MM.1S (cell line): Measurements from ENCODE around the gene LRRC8C.

Experiments
- EZH2 ChIP-seq: fragments of 300-600 bp; sonication (generic); optimal IDR thresholded peaks from 2 replicates; pipeline ENCODE3; 2017; ENCODE audit warnings: low read depth, mild to moderate bottlenecking, antibody characterized with exemption, low read length, mixed read lengths
- EZH2phosphoT487 ChIP-seq: fragments of 300-600 bp; sonication (generic); IDR thresholded peaks from 2 replicates; pipeline ENCODE4 v1.6.1; 2018; ENCODE audit warnings: antibody characterized with exemption, low read length
- TF ChIP-seq, protein P1 (sequence below): fragments of 300-600 bp; sonication (generic); IDR thresholded peaks from 2 replicates; pipeline ENCODE4 v1.5.1; 2016; ENCODE audit warnings: antibody characterized with exemption, low read length, mixed read lengths

DNA sequence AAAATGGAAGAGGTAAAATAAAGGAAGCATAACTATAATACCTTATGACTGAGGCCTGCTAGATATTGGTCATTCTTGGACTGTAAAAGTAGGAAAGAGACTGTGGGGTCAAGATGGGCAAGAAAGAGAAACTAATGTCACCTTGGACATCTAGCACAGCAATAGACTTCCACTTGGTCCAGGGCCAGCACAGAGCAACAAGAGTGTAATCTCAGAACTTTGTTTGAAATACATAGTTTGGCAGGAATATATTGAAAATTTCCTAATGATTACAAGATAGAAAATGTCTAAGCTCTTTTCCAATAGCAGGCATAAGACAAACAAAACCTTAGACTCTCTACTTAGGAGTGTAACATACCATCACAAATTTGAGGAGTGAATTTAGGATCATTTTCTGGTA is 4.6 kb downstream of the LRRC8C start:
- TF ChIP-seq, protein P1, sequence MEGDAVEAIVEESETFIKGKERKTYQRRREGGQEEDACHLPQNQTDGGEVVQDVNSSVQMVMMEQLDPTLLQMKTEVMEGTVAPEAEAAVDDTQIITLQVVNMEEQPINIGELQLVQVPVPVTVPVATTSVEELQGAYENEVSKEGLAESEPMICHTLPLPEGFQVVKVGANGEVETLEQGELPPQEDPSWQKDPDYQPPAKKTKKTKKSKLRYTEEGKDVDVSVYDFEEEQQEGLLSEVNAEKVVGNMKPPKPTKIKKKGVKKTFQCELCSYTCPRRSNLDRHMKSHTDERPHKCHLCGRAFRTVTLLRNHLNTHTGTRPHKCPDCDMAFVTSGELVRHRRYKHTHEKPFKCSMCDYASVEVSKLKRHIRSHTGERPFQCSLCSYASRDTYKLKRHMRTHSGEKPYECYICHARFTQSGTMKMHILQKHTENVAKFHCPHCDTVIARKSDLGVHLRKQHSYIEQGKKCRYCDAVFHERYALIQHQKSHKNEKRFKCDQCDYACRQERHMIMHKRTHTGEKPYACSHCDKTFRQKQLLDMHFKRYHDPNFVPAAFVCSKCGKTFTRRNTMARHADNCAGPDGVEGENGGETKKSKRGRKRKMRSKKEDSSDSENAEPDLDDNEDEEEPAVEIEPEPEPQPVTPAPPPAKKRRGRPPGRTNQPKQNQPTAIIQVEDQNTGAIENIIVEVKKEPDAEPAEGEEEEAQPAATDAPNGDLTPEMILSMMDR: no peak
- TF ChIP-seq EZH2phosphoT487 (no peak), EZH2 (no peak)
